NCI-H526 treated with DMSO at 0.1 percent for 48 hours (cell line): ENCODE measurements around the gene PHB1.
"Not testable (repeated sequence)": the region's sequence is repeated elsewhere in the genome, so short reads cannot be mapped to it uniquely, and the experiment has no call there.

ENCODE experiments used
- DNase-seq: peaks from one replicate; lab custom pipeline; 2025; lab: John Stamatoyannopoulos, UW

The PHB1 gene

DNA sequence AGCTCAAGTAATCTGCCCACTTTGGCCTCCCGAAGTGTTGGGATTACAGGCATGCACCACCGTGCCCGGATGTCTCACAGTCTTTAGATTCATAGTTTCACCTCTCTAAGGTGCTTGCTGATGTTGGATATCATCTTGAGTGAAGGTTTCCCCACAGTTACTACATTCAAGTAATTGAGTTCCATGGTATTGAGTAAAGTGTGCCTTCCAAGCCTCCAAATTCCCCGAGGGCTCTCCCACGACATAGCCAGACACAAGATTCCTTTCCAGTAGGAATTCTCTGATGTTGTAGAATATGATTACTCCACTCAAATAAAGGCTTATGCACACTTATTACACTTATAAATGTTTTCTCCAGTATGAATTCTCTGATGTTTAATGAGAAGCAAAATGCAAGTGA is 36.4 kb downstream of the PHB1 start:
- no peak for DNase-seq

DNA sequence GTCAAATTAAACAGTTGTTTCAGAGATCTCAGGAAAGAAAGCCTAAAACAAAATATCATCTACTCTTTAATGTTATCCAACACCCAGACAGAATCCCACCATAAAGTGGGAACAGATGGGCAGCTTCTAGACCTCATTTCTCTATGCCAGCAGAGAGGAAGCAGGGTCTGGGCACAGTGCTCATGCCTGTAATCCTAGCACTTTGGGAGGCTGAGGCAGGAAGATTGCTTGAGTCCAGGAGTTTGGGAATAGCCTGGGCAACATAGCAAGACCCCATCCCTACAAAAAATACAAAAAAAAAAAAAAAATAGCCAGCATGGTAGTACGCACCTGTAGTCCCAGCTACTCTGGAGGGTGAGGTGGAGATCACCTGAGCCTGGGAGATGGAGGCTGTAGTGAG is 39.1 kb downstream of the PHB1 start:
- DNase-seq: no peak

DNA sequence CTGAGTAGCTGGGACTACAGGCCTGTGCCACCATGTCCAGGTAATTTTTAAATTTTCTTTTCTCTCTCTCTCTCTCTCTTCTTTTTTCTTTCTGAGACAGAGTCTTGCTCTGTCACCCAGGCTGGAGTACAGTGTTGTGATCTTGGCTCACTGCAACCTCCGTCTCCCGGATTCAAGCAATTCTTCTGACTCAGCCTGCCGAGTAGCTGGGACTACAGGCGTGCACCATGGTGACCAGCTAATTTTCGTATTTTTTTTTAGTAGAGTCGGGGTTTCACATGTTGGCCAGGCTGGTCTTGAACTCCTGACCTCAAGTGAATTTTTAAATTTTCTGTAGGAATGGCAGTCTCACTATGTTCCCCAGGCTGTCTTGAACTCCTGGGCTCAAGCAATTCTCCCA is 41.6 kb downstream of the PHB1 start:
- no peak for DNase-seq

DNA sequence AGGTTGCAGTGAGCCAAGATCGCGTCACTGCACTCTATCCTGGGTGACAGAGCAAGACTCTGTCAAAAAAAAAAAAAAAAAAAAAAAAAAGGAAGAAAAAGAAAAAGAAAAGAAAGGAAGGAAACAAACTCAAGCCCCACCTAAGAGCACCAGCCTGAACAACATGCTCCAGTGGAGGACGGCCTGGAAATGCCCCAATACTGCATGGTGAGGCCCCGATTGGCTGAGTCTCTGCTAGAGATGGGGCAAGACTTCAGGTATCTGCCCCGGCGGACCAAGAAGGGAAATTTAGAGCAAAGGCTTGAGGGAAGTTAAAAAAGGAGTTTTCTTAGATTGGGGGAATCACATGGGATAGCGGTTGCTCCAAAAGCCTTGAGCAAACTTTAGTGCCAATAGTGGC is 42.3 kb downstream of the PHB1 start:
- no peak for DNase-seq

DNA sequence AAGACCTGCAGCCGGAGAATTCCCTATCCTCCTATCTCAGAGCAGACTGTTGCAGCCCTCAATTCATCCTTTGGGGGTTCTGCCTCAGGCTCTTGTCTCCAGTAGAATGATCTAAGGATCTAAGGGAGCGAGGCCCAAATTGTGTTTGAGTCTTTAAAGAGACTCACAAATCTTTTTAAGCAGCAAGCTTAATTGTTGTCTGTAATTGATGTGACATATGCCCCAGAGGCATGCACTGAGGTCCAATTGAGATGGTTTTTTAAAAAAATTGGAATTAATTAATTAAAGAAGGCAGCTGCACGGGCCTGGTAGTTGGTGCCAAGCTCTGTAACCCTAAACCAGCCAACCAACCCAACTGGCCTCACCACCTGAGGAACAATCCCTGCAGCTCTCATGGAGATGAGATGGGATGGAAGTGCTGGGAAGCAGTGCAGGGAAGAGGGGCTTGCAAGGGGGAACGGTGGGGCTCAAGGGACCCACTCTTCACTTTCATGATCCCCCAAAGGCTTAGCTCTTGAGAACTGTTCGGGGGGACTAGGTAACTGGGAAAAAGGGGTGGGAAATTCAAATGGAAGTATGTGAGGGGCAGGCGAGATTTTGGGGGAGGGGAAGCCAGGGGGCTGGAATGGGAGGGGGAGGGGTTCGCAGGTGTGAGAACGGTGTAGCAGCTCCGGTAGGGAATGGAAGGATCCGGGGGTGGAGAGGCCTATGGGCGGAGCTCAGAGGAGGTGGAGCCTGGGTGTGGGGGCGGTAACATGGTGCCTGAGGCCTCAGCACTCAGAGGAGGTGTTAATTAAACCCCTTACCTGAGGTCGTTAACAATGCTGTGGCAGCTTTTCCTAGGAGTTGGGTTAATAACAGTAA is 43.5 kb downstream of the PHB1 start:
- DNase-seq: no peak

DNA sequence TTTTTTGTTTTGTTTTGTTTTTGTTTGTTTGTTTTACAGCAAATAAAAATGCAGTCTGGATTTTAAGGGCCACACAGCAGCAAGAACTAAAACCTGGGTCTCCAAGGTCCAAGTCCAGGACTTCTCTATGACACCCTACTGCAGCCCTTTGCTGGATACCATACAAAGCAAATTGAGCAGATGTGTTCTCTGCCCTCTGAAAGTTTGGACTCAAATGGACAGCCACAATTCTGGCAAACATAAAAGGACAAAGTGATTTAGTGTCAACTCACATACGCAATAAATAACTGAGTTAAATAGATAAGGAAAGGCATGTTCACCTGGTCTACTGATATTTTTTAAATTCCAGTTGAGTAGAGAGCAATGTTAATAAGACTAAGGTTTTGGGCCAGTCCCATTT is 44.9 kb downstream of the PHB1 start:
- DNase-seq: no peak

DNA sequence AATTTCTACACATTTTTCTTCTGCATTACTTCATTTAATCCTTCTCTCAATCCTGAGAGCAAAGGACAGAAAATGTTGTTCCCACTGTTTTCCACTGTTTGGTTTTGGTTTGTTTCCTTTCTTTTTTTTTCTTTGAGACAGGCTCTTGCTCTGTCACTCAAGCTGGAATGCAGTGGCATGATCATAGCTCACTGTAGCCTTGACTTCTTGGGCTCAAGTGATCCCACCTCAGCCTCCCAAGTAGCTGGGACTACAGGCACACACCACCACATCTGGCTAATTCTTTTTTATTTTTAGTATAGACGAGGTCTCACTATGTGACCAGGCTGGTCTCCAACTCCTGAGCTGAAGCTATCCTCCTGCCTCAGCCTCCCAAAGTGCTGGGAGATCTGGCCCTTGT is 45.6 kb downstream of the PHB1 start:
- no peak for DNase-seq

DNA sequence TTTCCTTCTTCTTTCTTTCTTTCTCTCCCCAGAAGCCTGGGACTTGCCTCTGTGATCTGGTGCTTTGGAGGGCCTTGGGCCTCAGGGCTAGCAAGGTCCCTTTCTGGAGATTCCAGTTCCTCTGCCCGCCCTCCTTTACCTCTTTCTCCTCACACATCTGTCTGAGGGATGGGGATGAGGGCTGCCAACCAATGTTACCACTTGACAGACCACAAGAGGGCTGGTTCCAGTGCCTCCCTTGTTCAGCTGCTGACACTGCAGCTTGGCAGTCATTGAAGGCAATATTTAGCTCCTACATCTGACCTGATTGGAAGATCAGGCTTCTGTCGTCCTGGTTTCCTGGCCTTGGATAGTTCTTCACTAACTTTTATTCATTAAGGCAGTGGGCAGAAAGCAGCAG is 49.0 kb downstream of the PHB1 start:
- no peak for DNase-seq

DNA sequence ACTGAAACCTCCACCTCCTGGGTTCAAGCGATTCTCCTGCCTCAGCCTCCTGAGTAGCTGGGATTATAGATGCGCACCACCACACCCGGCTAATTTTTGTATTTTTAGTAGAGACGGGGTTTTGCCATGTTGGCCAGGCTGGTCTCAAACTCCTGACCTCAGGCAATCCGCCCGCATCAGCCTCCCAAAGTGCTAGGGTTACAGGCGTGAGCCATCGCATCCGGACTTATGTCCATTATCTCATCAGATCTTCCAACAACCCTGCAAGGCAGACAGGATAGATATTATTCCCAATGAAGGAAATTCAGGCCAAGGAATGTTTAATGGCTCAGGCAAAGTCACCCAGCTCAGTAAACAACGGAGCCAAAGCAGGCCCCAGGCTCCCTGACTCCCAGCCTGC is 49.6 kb downstream of the PHB1 start:
- not testable (repeated sequence) for DNase-seq

DNA sequence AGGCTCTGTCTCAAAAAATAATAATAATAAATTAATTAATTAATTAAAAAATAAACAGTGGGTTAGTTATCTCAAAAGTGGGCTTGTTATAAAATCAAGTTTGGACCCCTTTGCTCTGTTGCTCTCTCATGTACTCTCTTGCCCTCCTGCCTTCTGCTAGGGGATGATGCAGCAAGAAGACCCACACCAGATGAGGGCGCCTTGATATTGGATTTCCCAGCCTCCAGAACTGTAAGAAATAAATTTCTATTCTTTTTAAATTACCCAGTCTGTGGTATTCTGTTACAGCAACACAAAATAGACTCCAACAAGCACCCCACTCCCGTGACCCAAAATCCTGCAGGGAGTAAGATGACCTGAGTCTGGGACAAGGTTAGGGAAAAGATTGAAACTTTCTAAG is 50.6 kb downstream of the PHB1 start:
- no peak for DNase-seq

DNA sequence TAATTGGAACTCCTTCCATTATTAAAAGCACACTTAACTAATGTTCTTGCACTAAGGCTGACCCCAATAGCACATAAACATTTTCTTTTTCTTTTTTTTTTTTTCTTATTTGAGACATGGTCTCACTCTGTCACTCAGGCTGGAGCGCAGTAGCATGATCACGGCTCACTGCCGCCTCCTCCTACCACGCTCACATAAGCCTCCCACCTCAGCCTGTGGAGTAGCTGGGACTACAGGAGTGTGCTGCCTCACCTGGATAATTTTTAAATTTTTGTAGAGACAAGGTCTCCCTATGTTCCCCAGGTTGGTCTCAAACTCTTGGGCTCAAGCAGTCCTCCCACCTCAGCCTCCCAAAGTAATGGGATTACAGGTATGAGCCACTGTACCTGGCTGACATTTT is 51.4 kb downstream of the PHB1 start:
- DNase-seq: no peak

DNA sequence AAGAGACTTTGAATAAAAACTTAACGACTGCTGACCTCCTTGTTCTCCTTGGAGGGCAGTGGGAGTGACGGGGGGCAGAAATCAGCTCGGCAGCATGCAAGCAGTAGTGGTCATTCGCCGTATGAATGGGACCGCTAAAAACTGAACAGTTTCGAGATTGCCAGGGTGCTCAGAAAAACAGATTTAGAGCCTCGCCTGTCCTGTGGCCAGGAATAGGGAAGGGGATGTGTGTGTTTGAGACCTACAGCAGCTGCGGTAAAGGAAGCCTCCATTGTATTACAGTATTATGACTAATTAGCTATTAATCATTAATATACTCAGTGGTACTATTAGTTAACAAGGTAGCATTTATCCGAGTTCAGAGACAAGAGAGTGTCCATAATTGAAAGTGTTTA is 52.0 kb downstream of the PHB1 start:
- no peak for DNase-seq

DNA sequence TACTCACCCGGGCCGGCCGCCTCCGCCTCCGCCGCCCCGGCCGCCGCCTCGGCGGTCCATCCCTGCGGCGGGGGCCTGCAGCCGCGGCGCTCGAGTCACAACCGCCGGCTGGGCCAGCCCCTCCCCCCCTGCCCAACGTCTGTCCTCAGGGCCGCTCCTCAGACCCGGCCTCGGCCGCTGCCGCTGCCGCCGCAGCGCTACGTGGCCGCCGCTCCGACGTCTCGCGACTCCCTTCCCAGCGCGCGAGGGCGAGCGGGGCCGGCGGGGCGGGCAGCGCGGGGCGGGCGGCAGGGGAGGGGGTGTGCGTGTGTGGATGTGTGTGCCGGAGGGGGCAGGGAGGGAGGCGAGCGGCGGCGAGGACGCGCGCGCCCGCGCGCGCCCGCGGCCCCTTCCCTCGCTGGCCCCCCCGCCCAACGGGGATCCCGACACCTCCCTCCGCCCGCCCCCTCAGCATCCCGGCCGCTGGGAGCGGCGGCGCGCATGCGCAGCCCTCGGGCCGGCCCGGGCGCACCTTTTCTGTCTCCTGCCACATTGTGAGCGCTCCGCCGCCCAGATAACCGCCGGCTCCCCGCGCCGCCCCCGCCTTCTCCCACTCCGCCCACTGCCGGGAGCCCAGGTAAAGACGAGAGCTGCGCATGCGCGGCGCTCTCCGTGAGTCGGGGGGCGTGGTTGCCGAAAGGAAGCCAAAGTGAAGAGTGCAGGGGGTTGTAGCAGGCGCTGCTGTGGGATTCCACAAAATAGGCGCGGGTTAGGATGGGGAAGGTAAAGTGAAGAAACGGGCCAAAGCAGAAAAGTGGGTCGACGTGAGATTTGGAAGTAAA is 52.6 kb downstream of the PHB1 start, which contains the start of gene ZNF652:
Gene ZNF652, minus strand, starts transcription at position 349 of the 821 bp plus-strand sequence. CDS start 44,525 bp downstream, outside the sequence.
- DNase-seq: peak; percentile 97

DNA sequence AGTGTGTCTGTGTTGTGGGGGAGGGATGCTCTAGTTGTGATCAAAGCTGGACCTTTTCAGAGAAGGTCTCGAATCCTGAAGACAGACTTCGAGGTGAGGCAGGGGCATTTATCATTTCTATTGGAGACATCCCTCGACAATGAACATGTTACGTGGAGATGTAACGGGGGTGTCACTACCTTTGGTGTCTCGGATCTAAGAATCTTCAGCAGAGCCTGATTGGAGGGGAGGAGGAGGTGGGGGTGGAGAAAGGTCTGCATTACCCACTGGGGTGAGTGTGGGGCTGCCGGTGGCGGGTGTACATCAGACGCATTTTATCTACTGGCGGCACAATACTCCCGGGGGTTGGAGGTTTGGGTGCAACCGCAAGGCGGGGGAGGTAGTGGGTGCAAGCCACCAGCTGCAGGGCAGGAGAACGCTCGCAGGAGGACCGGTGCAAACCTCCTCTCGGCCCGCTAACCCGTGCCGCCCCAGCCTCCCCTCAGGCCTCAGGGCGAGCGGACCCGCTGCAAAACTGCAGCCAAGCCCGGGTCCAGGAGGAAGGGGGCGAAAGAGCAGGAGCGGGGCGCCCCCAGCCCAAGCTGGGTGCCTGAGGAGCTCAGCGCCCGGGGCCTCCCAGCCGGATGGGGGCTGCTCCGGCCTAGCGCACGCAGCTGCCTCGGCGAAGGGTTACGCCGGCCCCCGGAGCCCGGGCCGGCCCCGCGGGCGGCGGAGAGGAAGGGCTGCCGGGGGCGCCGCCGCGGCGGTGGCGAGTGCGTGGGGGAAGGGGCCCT is 53.4 kb downstream of the PHB1 start:
- peak; percentile 50 for DNase-seq

DNA sequence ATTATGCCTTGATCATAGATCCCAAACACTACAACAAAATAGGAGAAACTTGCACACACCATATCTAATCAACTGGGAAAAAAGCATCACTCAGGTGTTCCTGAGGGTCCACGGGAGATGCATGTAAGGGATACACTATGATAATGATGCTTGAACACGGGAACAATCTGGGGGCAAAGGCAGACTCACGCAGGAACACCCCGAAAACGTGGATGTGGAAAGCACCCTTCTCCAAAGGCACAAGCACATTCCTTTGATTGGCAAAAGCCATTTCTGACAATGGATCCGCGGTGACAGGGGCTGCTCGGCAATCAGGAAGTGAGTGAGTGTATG is 53.9 kb downstream of the PHB1 start:
- no peak for DNase-seq

DNA sequence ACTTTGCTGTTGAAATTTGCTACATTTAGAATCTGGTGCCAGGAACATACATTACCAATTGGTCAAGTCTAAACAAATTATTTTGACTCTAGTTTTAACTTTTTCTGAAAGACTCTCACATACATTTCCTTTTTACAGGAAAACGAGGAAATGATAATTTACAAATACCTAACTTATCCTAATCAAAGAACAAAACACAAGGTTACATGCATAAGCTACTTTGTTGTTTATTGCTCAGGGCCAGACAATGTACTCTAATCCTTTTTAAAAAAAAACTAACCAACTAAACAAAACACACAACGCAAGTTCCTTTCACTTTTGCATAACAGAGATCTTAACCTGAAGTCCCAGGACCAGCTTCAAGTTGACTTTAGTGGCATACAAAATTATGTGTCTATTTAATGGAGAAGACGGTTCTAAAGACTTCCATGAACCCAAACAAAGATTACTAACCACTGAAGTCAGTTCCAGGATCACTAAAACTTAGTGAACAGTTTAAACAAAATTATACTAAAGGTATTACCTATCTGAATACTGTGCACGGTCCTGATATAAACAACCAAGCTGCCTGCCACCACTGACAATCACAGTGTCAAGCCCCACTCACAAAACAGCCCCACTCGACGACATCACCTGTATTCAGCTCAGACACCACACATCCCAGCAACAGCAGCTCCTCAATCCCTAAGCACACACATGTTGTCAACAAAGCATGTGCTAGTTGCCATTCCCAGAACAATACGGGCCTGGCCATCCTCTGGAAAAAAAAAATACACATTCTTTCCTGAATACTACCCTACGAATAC is 54.5 kb downstream of the PHB1 start:
- DNase-seq: no peak

DNA sequence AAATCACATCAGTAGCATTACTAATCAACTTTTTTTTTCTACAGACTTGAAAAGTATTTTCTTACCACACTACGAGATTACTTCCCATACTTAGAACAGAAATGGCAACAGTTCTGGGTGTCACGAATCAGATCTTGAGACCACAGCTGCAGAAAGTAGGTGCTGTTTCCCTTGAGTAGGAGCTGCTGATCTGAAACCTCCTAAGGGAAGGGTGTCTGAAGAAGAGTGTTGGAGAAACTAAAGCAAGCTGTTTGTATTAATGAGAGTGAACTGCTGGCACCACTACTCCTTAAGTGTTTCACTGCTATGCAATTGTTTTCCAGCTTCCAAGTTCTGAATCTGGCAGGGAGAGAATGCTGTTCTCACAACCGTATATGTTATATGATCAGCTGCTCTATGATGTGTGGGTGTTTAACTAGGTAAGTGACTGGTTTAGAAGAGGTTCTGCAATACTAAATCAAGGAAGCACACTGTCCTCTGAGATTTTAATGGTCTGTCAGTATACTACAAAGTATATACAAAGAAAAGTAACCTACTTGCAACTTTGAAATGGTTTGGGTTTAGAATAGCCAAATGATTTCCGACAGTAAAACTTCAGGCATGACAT is 55.9 kb downstream of the PHB1 start:
- DNase-seq: no peak

DNA sequence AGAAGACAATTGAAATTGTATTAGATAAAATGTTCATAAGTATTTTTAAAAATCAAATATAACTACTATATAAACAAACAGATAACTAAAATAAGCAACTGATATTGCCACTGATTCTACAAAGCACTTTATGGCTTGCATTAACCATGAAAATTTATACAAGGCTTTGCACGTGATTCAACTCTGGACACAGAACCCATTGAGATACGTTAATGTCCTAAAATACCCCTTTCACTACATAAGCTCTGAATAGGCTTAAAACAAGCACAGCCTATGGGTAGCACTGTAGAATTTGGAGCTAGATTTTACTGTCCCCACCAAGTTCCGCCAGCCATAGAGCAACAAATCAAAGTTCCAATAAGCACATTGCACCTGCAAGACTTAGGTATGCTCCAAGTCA is 57.2 kb downstream of the PHB1 start:
- DNase-seq: no peak

DNA sequence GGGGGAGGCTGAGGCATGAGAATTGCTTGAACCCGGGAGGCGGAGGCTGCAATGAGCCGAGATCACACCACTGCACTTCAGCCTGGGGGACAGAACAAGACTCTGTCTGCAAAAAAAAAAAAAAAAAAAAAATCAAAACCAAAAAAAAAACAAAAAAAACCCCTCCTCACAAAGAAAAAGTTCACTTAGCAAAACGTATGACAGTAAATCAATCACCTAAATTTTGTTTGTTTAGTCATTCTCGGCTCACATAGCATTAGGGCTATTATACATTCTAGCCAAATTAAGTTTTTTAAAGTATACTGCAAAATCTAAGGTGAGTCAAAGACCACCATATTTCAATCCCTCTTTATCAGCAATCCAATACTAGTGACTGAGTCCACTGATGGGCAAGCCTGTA is 58.4 kb downstream of the PHB1 start:
- no peak for DNase-seq
